ENCODE data around the gene TMEM183A. TPM values are rescaled to one million over a fixed set of nuclear protein-coding genes. Genes with fewer than 3 reads are reported as not detected.
A peak's percentile ranks its signal among the peaks of the same experiment; 100 is the strongest.

TMEM183A gene
- total RNA-seq, 1 donor from 2014 or later = 50.7 TPM

DNA sequence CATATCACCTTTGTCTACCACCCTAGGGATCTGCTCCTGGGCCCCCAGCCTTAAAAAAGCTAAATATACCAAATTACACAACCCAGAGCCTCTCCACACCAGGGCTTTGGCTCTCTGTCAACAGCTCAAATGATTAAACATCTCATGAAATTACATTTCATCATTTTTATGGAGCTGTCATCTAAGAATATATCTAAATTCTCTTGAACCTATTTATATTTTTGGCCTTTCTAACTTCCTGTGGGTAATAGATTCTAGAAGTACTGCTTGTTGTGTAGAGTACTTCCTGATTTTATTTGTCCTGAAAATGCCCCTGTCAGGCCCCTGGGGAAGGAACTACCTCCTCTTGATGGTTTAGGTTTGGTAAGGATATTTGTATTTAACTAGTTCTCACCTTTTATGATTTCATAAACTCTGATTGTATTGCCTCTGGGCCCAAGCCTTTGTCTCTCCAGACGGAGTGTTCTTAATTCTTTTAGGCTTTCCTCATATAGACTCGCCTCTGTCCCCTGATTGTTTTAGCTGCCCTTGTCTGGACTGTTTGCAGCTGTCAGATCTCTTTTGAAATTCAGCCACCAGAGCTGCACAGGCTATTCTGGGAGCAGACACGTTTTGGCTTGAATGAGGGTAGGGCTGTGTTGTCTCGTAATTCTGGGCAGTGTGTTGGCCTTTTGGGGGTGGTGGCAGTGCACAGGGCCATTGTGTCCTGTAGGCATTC, 62.0 kb downstream of the TMEM183A start:
- DNase-seq (ENCODE audit: low spot score) = peak; percentile 59

- no peak for DNase-seq (ENCODE audit: low spot score)
Observed at GRCh38 chr1:203072002-203072602, 64.9 kb downstream of the TMEM183A start.

GRCh38 chr1:203072911-203073310, 65.7 kb downstream of the TMEM183A start:
- no peak for DNase-seq (ENCODE audit: low spot score)

DNA sequence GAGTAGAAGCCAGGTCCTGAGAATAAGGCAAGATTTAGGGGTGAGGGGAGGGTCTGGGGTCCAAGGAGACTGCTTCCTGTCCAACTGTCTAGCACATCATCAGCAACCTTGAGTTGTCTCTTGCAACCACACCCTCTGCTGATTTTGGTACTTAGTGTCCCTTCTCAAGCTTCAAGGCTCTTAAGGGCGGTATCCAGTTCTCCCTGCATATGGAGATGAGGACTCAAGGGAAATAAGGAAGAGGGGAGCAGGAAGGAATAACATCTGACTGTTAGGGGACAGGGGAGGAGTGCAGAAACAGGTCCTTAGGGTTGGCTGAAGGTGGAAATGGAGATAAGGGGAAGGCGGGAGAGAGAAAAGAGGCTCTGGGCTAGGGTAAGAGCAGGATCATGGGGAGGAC, 66.3 kb downstream of the TMEM183A start:
- DNase-seq (ENCODE audit: low spot score) = no peak

Other genes starting within 250 kb of the TMEM183A start
- 139 TPM for gene KDM5B, start 199.0 kb upstream of the TMEM183A start, total RNA-seq
- 2.6 TPM for gene PCAT6, start 196.4 kb upstream of the TMEM183A start, total RNA-seq
- gene RABIF, start 118.2 kb upstream of the TMEM183A start, total RNA-seq = 6.9 TPM
- gene KLHL12, start 80.1 kb upstream of the TMEM183A start, total RNA-seq = 35.4 TPM
- 86.0 TPM for gene ADIPOR1, start 49.1 kb upstream of the TMEM183A start, total RNA-seq
- gene CYB5R1, start 40.1 kb upstream of the TMEM183A start, total RNA-seq = 142 TPM
- 2.4 TPM for gene PPFIA4, start 19.1 kb downstream of the TMEM183A start, total RNA-seq
- not detected for gene MYOG, start 78.6 kb downstream of the TMEM183A start, total RNA-seq
- gene ADORA1, start 120.4 kb downstream of the TMEM183A start, total RNA-seq = 1.5 TPM
- not detected for gene MYBPH, start 168.5 kb downstream of the TMEM183A start, total RNA-seq
- gene CHI3L1, start 179.3 kb downstream of the TMEM183A start, total RNA-seq = 8.8 TPM
- gene CHIT1, start 222.3 kb downstream of the TMEM183A start, total RNA-seq = 6.6 TPM